ENCODE data around the gene EPB41.
A peak's percentile ranks its signal among the peaks of the same experiment; 100 is the strongest.

- TF ChIP-seq IKZF3 (tag by site-specific recombination; IDR thresholded peaks at IDR 0.05), result no peak
- no peak for TF ChIP-seq CTCF (tag by site-specific recombination; IDR thresholded peaks at IDR 0.05)
- TF ChIP-seq OSR2 (tag by site-specific recombination; IDR thresholded peaks at IDR 0.05), result no peak
- no peak for TF ChIP-seq ZSCAN5A (tag by site-specific recombination; IDR thresholded peaks at IDR 0.05)
- 0 out of 2 replicates have a peak, but pooled peaks have one; percentile 10 for TF ChIP-seq ZBTB21 (tag by site-specific recombination; IDR thresholded peaks at IDR 0.05)
- TF ChIP-seq HOXD13 (CRISPR knock-in tag; IDR thresholded peaks at IDR 0.05; ENCODE audit: borderline replicate concordance), result no peak
These were observed 12.4 kb downstream of the EPB41 start for GRCh38 chr1:28926629-28927265.
